B cell (primary cell): Measurements from ENCODE around the gene CBLB. TPM values are rescaled to one million over a fixed set of nuclear protein-coding genes. Genes with fewer than 3 reads are reported as not detected.

Source experiments
- ATAC-seq: fragments of 200-7000 bp; cut with Tn5 transposase; one replicate; pipeline ENCODE4 v1.10.0; 2021; ENCODE audit warnings: low read depth, mild to moderate bottlenecking, moderate number of reproducible peaks, moderate library complexity
- CTCF ChIA-PET: fragments of 350-600 bp; sonication (Branson Sonifier 250); formaldehyde crosslinking; loops from one replicate; lab custom pipeline; 2021; ENCODE audit warnings: antibody characterized with exemption, inconsistent platforms; lab: Charles Lee
- POLR2A ChIA-PET: fragments of 350-600 bp; sonication (Branson Sonifier 250); formaldehyde crosslinking; loops from one replicate; lab custom pipeline; 2021; ENCODE audit warnings: antibody characterized with exemption; lab: Charles Lee
- DNase-seq: peaks from one replicate; pipeline ENCODE4 v3.0.0; 2013
- H2AFZ ChIP-seq: 2 replicates; pipeline ENCODE4 v1.6.1; 2012; ENCODE audit warnings: mild to moderate bottlenecking, low read depth, low read length; ENCODE audit not compliant: insufficient read depth, poor library complexity, severe bottlenecking
- H3K27ac ChIP-seq, 2 donors: 1 replicate in 1 of 2; 2 replicates in 1 of 2; pipeline ENCODE4 v1.5.1; 2012 to 2013; ENCODE audit warnings: low read length in 2 of 2, mild to moderate bottlenecking in 2 of 2, moderate library complexity in 1 of 2
- H3K27me3 ChIP-seq, 4 experiments: fragments of 200-600 bp in 1 of 4; sonication (generic) in 1 of 4; replicated peaks in 1 of 4; 1 replicate in 2 of 4; 2 replicates in 2 of 4; pipeline versions ENCODE4 v1.6.1 to v1.7.0; 2013 to 2016; ENCODE audit warnings: low read length in 3 of 4, mild to moderate bottlenecking in 2 of 4, mixed read lengths in 1 of 4, moderate library complexity in 1 of 4; ENCODE audit not compliant: insufficient read depth in 4 of 4, control insufficient read depth in 3 of 4; ENCODE audit errors: control extremely low read depth in 1 of 4
- H3K36me3 ChIP-seq, 2 experiments: replicated peaks in 1 of 2; 1 replicate in 1 of 2; 2 replicates in 1 of 2; pipeline versions ENCODE4 v1.6.1 to v1.7.1; 2013; ENCODE audit warnings: low read length in 1 of 2; ENCODE audit not compliant: insufficient read depth in 2 of 2, control insufficient read depth in 1 of 2; ENCODE audit errors: control extremely low read depth in 1 of 2, extremely low read depth in 1 of 2
- H3K4me1 ChIP-seq, 2 donors: fragments of 200-600 bp in 1 of 2; sonication (generic) in 1 of 2; 1 replicate in 1 of 2; 2 replicates in 1 of 2; pipeline versions ENCODE4 v1.5.1 to v1.6.1; 2013 to 2017; ENCODE audit warnings: low read length in 2 of 2; ENCODE audit not compliant: control insufficient read depth in 2 of 2, insufficient read depth in 2 of 2
- H3K4me2 ChIP-seq: replicated peaks from 2 replicates; pipeline ENCODE3; 2012; ENCODE audit warnings: mild to moderate bottlenecking, low read depth, low read length; ENCODE audit not compliant: poor library complexity, severe bottlenecking
- H3K4me3 ChIP-seq, 5 experiments: fragments of 200-600 bp in 1 of 5; sonication (generic) in 1 of 5; 1 replicate in 3 of 5; 2 replicates in 2 of 5; pipeline versions ENCODE4 v1.5.1 to v1.7.0; 2011 to 2016; ENCODE audit warnings: low read length in 4 of 5, mild to moderate bottlenecking in 4 of 5, low read depth in 2 of 5, control low read depth in 1 of 5, moderate library complexity in 1 of 5; ENCODE audit not compliant: insufficient read depth in 1 of 5; ENCODE audit errors: control extremely low read depth in 1 of 5, extremely low read depth in 1 of 5
- H3K79me2 ChIP-seq: fragments of 200-600 bp; sonication (generic); one replicate; pipeline ENCODE4 v1.6.0; 2016; ENCODE audit warnings: low read length; ENCODE audit not compliant: control insufficient read depth, insufficient read depth
- H3K9ac ChIP-seq: fragments of 200-600 bp; sonication (generic); 2 replicates; pipeline ENCODE4 v1.6.1; 2017; ENCODE audit warnings: mild to moderate bottlenecking, low read length, moderate library complexity
- H3K9me3 ChIP-seq, 3 donors: one replicate each; pipeline versions ENCODE4 v1.6.1 to v1.7.1; 2013; ENCODE audit warnings: low read length in 2 of 3; ENCODE audit not compliant: control insufficient read depth in 2 of 3, insufficient read depth in 1 of 3; ENCODE audit errors: control extremely low read depth in 1 of 3
- H4K20me1 ChIP-seq: 2 replicates; pipeline ENCODE4 v1.6.0; 2012; ENCODE audit warnings: mild to moderate bottlenecking, low read length; ENCODE audit not compliant: insufficient read depth, control insufficient read depth, poor library complexity, severe bottlenecking
- H3K27ac Mint-ChIP-seq: one replicate; pipeline ENCODE4 v1.8.0; 2021; ENCODE audit warnings: mixed read lengths
- H3K27me3 Mint-ChIP-seq: one replicate; pipeline ENCODE4 v1.8.0; 2021; ENCODE audit warnings: mixed read lengths
- H3K4me1 Mint-ChIP-seq: one replicate; pipeline ENCODE4 v1.8.0; 2021; ENCODE audit warnings: mixed read lengths
- H3K4me3 Mint-ChIP-seq: one replicate; pipeline ENCODE4 v1.8.0; 2021; ENCODE audit warnings: mixed read lengths
- H3K9me3 Mint-ChIP-seq: one replicate; pipeline ENCODE4 v1.8.0; 2022; ENCODE audit warnings: mixed read lengths; ENCODE audit not compliant: insufficient read depth
- EZH2 ChIP-seq: IDR thresholded peaks from 2 replicates; pipeline ENCODE4 v1.6.1; 2012; ENCODE audit warnings: borderline replicate concordance, low read depth, mild to moderate bottlenecking, moderate library complexity, low read length; ENCODE audit not compliant: insufficient read depth, poor library complexity, severe bottlenecking
- WGBS: methylation state at CpG from one replicate; pipeline ENCODE4 v1.1.5; 2013; ENCODE audit warnings: missing lambda C conversion rate; ENCODE audit not compliant: insufficient coverage; 5-methylcytosine and 5-hydroxymethylcytosine counted together
- intact Hi-C: fragments of 100-400 bp; cut with micrococcal nuclease; formaldehyde crosslinking; loops from one replicate; pipeline ENCODE4 v1.10.0; 2022
- polyA plus RNA-seq: library from polyadenylated mRNA; depleted of rRNA; stranded (reverse); fragments of >200 nt; gene quantifications from 2 replicates; pipeline ENCODE4 v1.2.3, GENCODE V29; 2012
- total RNA-seq, 2 donors: library from RNA; stranded (reverse); fragments of 120-200 nt in 1 of 2; gene quantifications; 1 replicate in 1 of 2; 2 replicates in 1 of 2; pipeline versions ENCODE4 v1.2.3 to v1.2.4, GENCODE V29; 2013 to 2022
- TF ChIP-seq, protein P1 (sequence below): fragments of 200-600 bp; IDR thresholded peaks from one replicate; pipeline ENCODE4 v1.8.0; 2022; ENCODE audit warnings: antibody characterized with exemption, mild to moderate bottlenecking

The CBLB gene
- total and polyA plus RNA-seq, 2 donors (not counting 1 experiment from before 2014, with no cell fraction given), result 19.0 to 135 TPM

DNA sequence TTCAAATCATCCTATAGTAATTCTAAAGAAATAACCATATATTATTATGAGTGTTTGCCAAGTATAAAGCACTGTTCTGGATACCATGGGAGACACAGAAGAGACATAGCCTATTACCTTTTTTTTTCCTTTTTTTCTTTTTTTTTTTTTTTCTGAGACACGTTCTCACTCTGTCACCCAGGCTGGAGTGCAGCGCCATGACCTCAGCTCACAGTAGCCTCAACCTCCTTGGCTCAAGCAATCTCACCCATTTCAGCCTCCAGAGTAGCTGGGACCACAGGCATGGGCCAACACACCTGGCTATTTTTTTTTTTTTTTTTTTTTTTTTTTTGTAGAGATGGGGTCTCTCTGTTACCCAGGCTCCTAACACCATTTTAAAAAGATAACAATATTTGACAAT lies 30.9 kb downstream of the CBLB start:
- Mint-ChIP-seq H3K4me1 (peaks cover 44% of the 10 kb centered on the region), H3K4me3 (no peak overlapping the region), H3K27ac (no peak overlapping the region), H3K9me3 (no peaks in the 10 kb centered on the region), H3K27me3 (no peaks in the 10 kb centered on the region)
- no peaks in the 10 kb centered on the region for H3K27me3 ChIP-seq
- peaks cover 8% of the 10 kb centered on the region for H4K20me1 ChIP-seq
- H3K4me2 ChIP-seq, result peak overlapping the region; percentile 67
- intact Hi-C loops, result loop anchor here (1.0 to 2.0 kb wide), 6 partner anchors 13 to 115 kb away; partner anchors contain the start of gene CBLB
- no peak overlapping the region for H3K9ac ChIP-seq
- TF ChIP-seq, protein P1, sequence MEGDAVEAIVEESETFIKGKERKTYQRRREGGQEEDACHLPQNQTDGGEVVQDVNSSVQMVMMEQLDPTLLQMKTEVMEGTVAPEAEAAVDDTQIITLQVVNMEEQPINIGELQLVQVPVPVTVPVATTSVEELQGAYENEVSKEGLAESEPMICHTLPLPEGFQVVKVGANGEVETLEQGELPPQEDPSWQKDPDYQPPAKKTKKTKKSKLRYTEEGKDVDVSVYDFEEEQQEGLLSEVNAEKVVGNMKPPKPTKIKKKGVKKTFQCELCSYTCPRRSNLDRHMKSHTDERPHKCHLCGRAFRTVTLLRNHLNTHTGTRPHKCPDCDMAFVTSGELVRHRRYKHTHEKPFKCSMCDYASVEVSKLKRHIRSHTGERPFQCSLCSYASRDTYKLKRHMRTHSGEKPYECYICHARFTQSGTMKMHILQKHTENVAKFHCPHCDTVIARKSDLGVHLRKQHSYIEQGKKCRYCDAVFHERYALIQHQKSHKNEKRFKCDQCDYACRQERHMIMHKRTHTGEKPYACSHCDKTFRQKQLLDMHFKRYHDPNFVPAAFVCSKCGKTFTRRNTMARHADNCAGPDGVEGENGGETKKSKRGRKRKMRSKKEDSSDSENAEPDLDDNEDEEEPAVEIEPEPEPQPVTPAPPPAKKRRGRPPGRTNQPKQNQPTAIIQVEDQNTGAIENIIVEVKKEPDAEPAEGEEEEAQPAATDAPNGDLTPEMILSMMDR, result no peak
- no peak for TF ChIP-seq EZH2
- H2AFZ ChIP-seq, result no peak overlapping the region
- CTCF ChIA-PET, result interaction anchor here (0.7 to 2.5 kb wide), 4 partner anchors 10 to 771 kb away, joined by 3 to 17 read pairs (median 4); no protein-coding TSS in a partner anchor
- no peak overlapping the region for H3K4me3 ChIP-seq
- DNase-seq, result no peak
- H3K9me3 ChIP-seq, result no peaks in the 10 kb centered on the region
- POLR2A ChIA-PET, result interaction anchor here (0.7 to 1.7 kb wide), 3 partner anchors 14 to 40 kb away, joined by 3 to 7 read pairs (median 4); partner anchors contain the start of gene CBLB
- H3K79me2 ChIP-seq, result peaks cover 31% of the 10 kb centered on the region
- peaks cover 22 to 34% of the 10 kb centered on the region in 2 donors for H3K4me1 ChIP-seq
- no peak overlapping the region for H3K27ac ChIP-seq
- peaks cover 10 to 17% of the 10 kb centered on the region in 2 experiments for H3K36me3 ChIP-seq
- no peak for ATAC-seq
- no CpG with 5 or more reads among the region's 2 CpGs for WGBS

GRCh38 chr3:105837143-105837740 lies 31.6 kb downstream of the CBLB start:
- H3K4me3 ChIP-seq, result peak overlapping the region in 4 of 5 experiments; percentile 10 to 61 (median 29)
- WGBS, result 86% methylated on average over 1 of the region's 5 CpGs
- POLR2A ChIA-PET, result interaction anchor here (0.7 to 1.7 kb wide), 4 partner anchors 14 to 39 kb away, joined by 3 to 7 read pairs (median 4); partner anchors contain the start of gene CBLB

More at GRCh38 chr3:105837143-105837740, 31.6 kb downstream of the CBLB start:
- Histone ChIP-seq H2AFZ (no peak overlapping the region), H4K20me1 (peaks cover 8% of the 10 kb centered on the region), H3K27ac (peak overlapping the region in 1 of 2 donors; percentile 39), H3K9me3 (no peaks in the 10 kb centered on the region), H3K79me2 (peaks cover 31% of the 10 kb centered on the region), H3K4me1 (peaks cover 22 to 41% of the 10 kb centered on the region in 2 donors), H3K27me3 (no peaks in the 10 kb centered on the region), H3K36me3 (peaks cover 9 to 15% of the 10 kb centered on the region in 2 experiments), H3K4me2 (peak overlapping the region; percentile 67), H3K9ac (peak overlapping the region; percentile 47)
- CTCF ChIA-PET, result interaction anchor here (0.6 to 2.5 kb wide), 8 partner anchors 10 to 772 kb away, joined by 3 to 17 read pairs (median 4); partner anchors contain the start of gene CBLB
- Mint-ChIP-seq H3K27ac (peak overlapping the region; percentile 67), H3K9me3 (no peaks in the 10 kb centered on the region), H3K4me3 (peak overlapping the region; percentile 83), H3K27me3 (no peaks in the 10 kb centered on the region), H3K4me1 (peaks cover 52% of the 10 kb centered on the region)
- DNase-seq (peak; percentile 73), ATAC-seq (peak; percentile 80)
- intact Hi-C loops, result loop anchor here (1.0 to 2.0 kb wide), 6 partner anchors 14 to 114 kb away; partner anchors contain the start of gene CBLB
- TF ChIP-seq, protein P1, result no peak
- no peak for TF ChIP-seq EZH2
